MM.1S (cell line): Measurements from ENCODE around the gene ADCK2.

Experiments
- DNase-seq: peaks from one replicate; pipeline ENCODE4 v3.0.0-alpha.2; 2015
- H2AFZ ChIP-seq: fragments of 300-600 bp; sonication (generic); 2 replicates; pipeline ENCODE4 v1.6.0; 2016; ENCODE audit warnings: antibody characterized with exemption, low read length
- H3F3A ChIP-seq: fragments of 300-600 bp; sonication (generic); 2 replicates; pipeline ENCODE4 v1.6.1; 2016; ENCODE audit warnings: mild to moderate bottlenecking, antibody characterized with exemption, low read length, moderate library complexity, mixed read lengths; ENCODE audit not compliant: insufficient read depth
- H3K27ac ChIP-seq: fragments of 300-600 bp; sonication (generic); 2 replicates; pipeline ENCODE4 v1.5.1; 2016; ENCODE audit warnings: mild to moderate bottlenecking, low read length
- H3K27me3 ChIP-seq: fragments of 300-600 bp; sonication (generic); replicated peaks from 2 replicates; pipeline ENCODE4 v1.6.0; 2016; ENCODE audit warnings: low read length; ENCODE audit not compliant: insufficient read depth
- H3K36me3 ChIP-seq: fragments of 300-600 bp; sonication (generic); replicated peaks from 2 replicates; pipeline ENCODE4 v1.6.1; 2016; ENCODE audit warnings: mild to moderate bottlenecking, low read length, mixed read lengths; ENCODE audit not compliant: insufficient read depth
- H3K4me1 ChIP-seq: fragments of 300-600 bp; sonication (generic); 2 replicates; pipeline ENCODE4 v1.6.1; 2016; ENCODE audit warnings: low read length, mixed read lengths
- H3K4me2 ChIP-seq: fragments of 300-600 bp; sonication (generic); 2 replicates; pipeline ENCODE4 v1.6.0; 2016; ENCODE audit warnings: low read depth, low read length
- H3K4me3 ChIP-seq: fragments of 300-600 bp; sonication (generic); 2 replicates; pipeline ENCODE4 v1.5.1; 2016; ENCODE audit warnings: low read length, mixed read lengths
- H3K79me2 ChIP-seq: fragments of 300-600 bp; sonication (generic); 2 replicates; pipeline ENCODE4 v1.6.1; 2016; ENCODE audit warnings: mixed run types, low read length, mixed read lengths
- H3K9ac ChIP-seq: fragments of 300-600 bp; sonication (generic); 2 replicates; pipeline ENCODE4 v1.6.1; 2016; ENCODE audit warnings: low read length, mixed read lengths
- H3K9me2 ChIP-seq: fragments of 300-600 bp; sonication (generic); replicated peaks from 2 replicates; pipeline ENCODE4 v1.6.1; 2016; ENCODE audit warnings: mild to moderate bottlenecking, low read length, mixed read lengths; ENCODE audit not compliant: insufficient read depth
- H3K9me3 ChIP-seq: fragments of 300-600 bp; sonication (generic); replicated peaks from 2 replicates; pipeline ENCODE4 v1.6.1; 2016; ENCODE audit warnings: mild to moderate bottlenecking, low read length, mixed read lengths; ENCODE audit not compliant: insufficient read depth
- H4K20me1 ChIP-seq: fragments of 300-600 bp; sonication (generic); 2 replicates; pipeline ENCODE4 v1.6.1; 2016; ENCODE audit warnings: mild to moderate bottlenecking, low read length, moderate library complexity, mixed read lengths; ENCODE audit not compliant: insufficient read depth
- CTCF ChIP-seq: fragments of 300-600 bp; sonication (generic); IDR thresholded peaks from 2 replicates; pipeline ENCODE4 v1.5.1; 2016; ENCODE audit warnings: antibody characterized with exemption, low read length, mixed read lengths
- EZH2 ChIP-seq: fragments of 300-600 bp; sonication (generic); optimal IDR thresholded peaks from 2 replicates; pipeline ENCODE3; 2017; ENCODE audit warnings: low read depth, mild to moderate bottlenecking, antibody characterized with exemption, low read length, mixed read lengths
- EZH2phosphoT487 ChIP-seq: fragments of 300-600 bp; sonication (generic); IDR thresholded peaks from 2 replicates; pipeline ENCODE4 v1.6.1; 2018; ENCODE audit warnings: antibody characterized with exemption, low read length

Gene ADCK2

GRCh38 chr7:140625908-140626868 lies 46.6 kb upstream of the ADCK2 start:
- TF ChIP-seq CTCF: no peak
- no peak for TF ChIP-seq EZH2phosphoT487
- no peak for TF ChIP-seq EZH2
- Histone ChIP-seq H3K9me3 (no peaks in the 10 kb centered on the region), H3K4me3 (no peak overlapping the region), H3K27me3 (peaks cover 6% of the 10 kb centered on the region; the same call in 1 of the 2 replicates), H3K36me3 (no peaks in the 10 kb centered on the region), H3K27ac (no peak overlapping the region), H4K20me1 (no peaks in the 10 kb centered on the region), H3K79me2 (no peaks in the 10 kb centered on the region), H3K9me2 (no peaks in the 10 kb centered on the region), H3K9ac (no peak overlapping the region), H3K4me1 (0 out of 2 replicates have a peak, but pooled peaks cover 5% of the 10 kb centered on the region), H2AFZ (no peak overlapping the region), H3K4me2 (no peak overlapping the region), H3F3A (no peaks in the 10 kb centered on the region)
- no peak for DNase-seq

- no peak overlapping the region for H2AFZ ChIP-seq
- no peak overlapping the region for H3K4me2 ChIP-seq
- no peak for TF ChIP-seq EZH2
- no peak for TF ChIP-seq CTCF
- TF ChIP-seq EZH2phosphoT487: no peak
- peaks cover 9% of the 10 kb centered on the region; the same call in 1 of the 2 replicates for H3K27me3 ChIP-seq
- H3K4me3 ChIP-seq: no peak overlapping the region
- DNase-seq: no peak
- no peaks in the 10 kb centered on the region for H3K79me2 ChIP-seq
- no peak overlapping the region for H3K27ac ChIP-seq
- H3K4me1 ChIP-seq: no peaks in the 10 kb centered on the region
- H3K36me3 ChIP-seq: no peaks in the 10 kb centered on the region
- no peaks in the 10 kb centered on the region for H3K9me2 ChIP-seq
- no peak overlapping the region for H3K9ac ChIP-seq
- H3F3A ChIP-seq: no peaks in the 10 kb centered on the region
- no peaks in the 10 kb centered on the region for H4K20me1 ChIP-seq
- H3K9me3 ChIP-seq: no peaks in the 10 kb centered on the region
These were observed 41.7 kb upstream of the ADCK2 start for GRCh38 chr7:140631021-140631420.

GRCh38 chr7:140631602-140632001 lies 41.1 kb upstream of the ADCK2 start:
- DNase-seq: no peak
- no peaks in the 10 kb centered on the region for H3K9me3 ChIP-seq
- H3K4me3 ChIP-seq: no peak overlapping the region
- no peak overlapping the region for H2AFZ ChIP-seq
- TF ChIP-seq CTCF (no peak), EZH2 (no peak), EZH2phosphoT487 (no peak)
- no peaks in the 10 kb centered on the region for H3K36me3 ChIP-seq
- H4K20me1 ChIP-seq: no peaks in the 10 kb centered on the region
- no peaks in the 10 kb centered on the region for H3K4me1 ChIP-seq
- H3K27ac ChIP-seq: no peak overlapping the region
- H3K9ac ChIP-seq: no peak overlapping the region
- H3K9me2 ChIP-seq: no peaks in the 10 kb centered on the region
- peaks cover 9% of the 10 kb centered on the region; the same call in 1 of the 2 replicates for H3K27me3 ChIP-seq
- no peaks in the 10 kb centered on the region for H3K79me2 ChIP-seq
- H3F3A ChIP-seq: no peaks in the 10 kb centered on the region
- no peak overlapping the region for H3K4me2 ChIP-seq
